ENCODE measurements around the gene MTSS2.

The MTSS2 gene

GRCh38 chr16:70698901-70699300 lies 13.0 kb upstream of the MTSS2 start:
- H3K9ac ChIP-seq (ENCODE audit: insufficient read length, low read depth) = no peak overlapping the region
- DNase-seq (ENCODE audit: low read depth, low spot score) = no peak
- H3K4me3 ChIP-seq (ENCODE audit: insufficient read length, low read depth) = no peak overlapping the region
- no peaks in the 10 kb centered on the region for H3K9me3 ChIP-seq (ENCODE audit: insufficient read depth, low read length)
- no peaks in the 10 kb centered on the region for H3K27me3 ChIP-seq (ENCODE audit: insufficient read depth, insufficient read length)
- peaks cover 12% of the 10 kb centered on the region for H3K36me3 ChIP-seq (ENCODE audit: insufficient read depth, insufficient read length, low read length)
- H3K4me1 ChIP-seq (ENCODE audit: insufficient read depth, insufficient read length) = peaks cover 67% of the 10 kb centered on the region
- TF ChIP-seq YY1 (IDR thresholded peaks at IDR 0.05; ENCODE audit: insufficient read depth, insufficient read length) (no peak), SUZ12 (IDR thresholded peaks at IDR 0.05; ENCODE audit: extremely low read depth, insufficient read depth, insufficient read length) (no peak), ZNF274 (IDR thresholded peaks at IDR 0.05; ENCODE audit: low read depth, low read length) (no peak)

DNA sequence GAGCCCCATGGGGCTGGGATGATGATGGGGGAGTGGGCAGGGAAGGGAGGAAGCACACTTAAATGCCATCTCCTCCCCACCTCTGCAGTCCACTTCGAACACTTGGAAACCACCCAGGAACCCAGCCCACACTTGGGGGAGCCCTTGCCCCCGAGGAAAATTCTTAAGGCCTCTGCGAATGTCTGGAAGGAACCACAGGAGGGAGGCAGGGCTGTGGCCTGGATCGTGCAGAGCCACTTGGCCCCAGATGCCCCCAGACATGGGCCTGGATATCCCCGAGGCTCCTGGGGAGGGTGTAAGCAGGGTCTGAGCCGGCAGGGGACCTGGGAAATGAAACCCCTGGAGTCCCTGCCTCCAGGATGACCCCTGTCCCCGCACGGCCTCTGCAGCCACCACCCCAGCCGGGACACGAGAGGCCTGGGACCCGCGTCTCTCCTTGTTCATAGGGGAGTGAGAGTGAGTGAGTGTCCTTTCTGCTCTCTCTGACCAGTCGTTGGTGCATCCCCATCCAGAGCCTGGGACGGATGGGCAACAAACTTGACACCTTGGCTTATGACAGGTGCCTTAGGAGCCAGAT lies 11.8 kb upstream of the MTSS2 start:
- DNase-seq (ENCODE audit: low read depth, low spot score) = no peak
- Histone ChIP-seq H3K9me3 (ENCODE audit: insufficient read depth, low read length) (no peaks in the 10 kb centered on the region), H3K4me3 (ENCODE audit: insufficient read length, low read depth) (no peak overlapping the region), H3K4me1 (ENCODE audit: insufficient read depth, insufficient read length) (peaks cover 69% of the 10 kb centered on the region), H3K36me3 (ENCODE audit: insufficient read depth, insufficient read length, low read length) (peaks cover 17% of the 10 kb centered on the region), H3K27me3 (ENCODE audit: insufficient read depth, insufficient read length) (no peaks in the 10 kb centered on the region), H3K9ac (ENCODE audit: insufficient read length, low read depth) (peak overlapping the region; percentile 11)
- TF ChIP-seq YY1 (IDR thresholded peaks at IDR 0.05; ENCODE audit: insufficient read depth, insufficient read length) (no peak), ZNF274 (IDR thresholded peaks at IDR 0.05; ENCODE audit: low read depth, low read length) (no peak), SUZ12 (IDR thresholded peaks at IDR 0.05; ENCODE audit: extremely low read depth, insufficient read depth, insufficient read length) (no peak)

DNA sequence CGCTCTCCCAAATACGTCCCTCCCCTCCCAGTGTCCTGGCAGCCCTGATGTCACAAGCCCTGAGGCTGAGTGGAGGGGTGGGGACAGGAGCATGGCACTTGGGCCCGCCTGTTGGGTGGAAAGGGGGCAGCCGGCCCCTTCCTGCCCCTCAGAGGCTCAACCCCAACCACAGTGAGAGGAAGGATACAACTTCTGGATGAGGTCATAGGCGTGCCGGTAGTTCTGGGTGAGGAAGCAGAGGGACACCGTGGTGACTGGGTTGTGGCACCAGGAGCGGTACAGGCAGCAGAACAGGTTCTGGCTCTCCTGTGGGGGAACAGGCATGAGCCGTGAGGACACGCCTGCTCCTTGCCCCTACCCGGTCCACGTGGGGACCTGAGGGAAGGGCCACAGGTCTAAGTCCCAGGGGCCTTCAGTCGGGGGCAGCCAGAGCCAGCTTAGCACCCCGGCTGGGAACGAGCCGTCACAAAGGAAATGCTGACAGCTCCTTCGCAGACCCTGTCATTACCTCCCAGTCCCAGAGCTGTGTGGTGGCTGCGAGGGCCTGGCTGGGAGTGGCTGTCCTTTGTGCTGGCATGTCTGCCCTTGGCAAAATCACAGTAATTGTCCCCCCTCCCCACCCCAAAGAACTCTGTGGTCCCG lies 11.2 kb upstream of the MTSS2 start:
- H3K27me3 ChIP-seq (ENCODE audit: insufficient read depth, insufficient read length) = no peaks in the 10 kb centered on the region
- peaks cover 69% of the 10 kb centered on the region for H3K4me1 ChIP-seq (ENCODE audit: insufficient read depth, insufficient read length)

DNA sequence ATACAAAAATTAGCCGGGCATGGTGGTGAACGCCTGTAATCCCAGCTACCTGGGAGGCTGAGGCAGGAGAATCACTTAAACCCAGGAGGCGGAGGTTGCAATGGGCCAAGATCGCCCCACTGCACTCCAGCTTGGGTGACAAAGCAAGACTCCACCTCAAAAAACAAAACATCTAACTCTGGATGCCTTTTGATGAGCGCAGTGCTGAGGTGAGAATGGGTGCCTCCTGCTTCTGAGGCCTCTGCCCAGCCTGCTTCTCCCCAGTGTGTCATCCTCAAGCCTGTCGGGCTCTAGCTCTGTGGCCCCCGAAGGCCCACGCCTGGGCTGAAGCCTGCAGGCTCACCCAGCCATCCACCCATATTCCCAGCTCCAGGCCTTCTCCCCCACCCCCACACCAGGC lies 10.5 kb upstream of the MTSS2 start:
- Histone ChIP-seq H3K4me3 (ENCODE audit: insufficient read length, low read depth) (no peak overlapping the region), H3K27me3 (ENCODE audit: insufficient read depth, insufficient read length) (no peaks in the 10 kb centered on the region), H3K36me3 (ENCODE audit: insufficient read depth, insufficient read length, low read length) (peaks cover 25% of the 10 kb centered on the region), H3K4me1 (ENCODE audit: insufficient read depth, insufficient read length) (peaks cover 62% of the 10 kb centered on the region), H3K9ac (ENCODE audit: insufficient read length, low read depth) (peak overlapping the region; percentile 2), H3K9me3 (ENCODE audit: insufficient read depth, low read length) (no peaks in the 10 kb centered on the region)
- DNase-seq (ENCODE audit: low read depth, low spot score) = no peak
- TF ChIP-seq SUZ12 (IDR thresholded peaks at IDR 0.05; ENCODE audit: extremely low read depth, insufficient read depth, insufficient read length) = no peak
- TF ChIP-seq ZNF274 (IDR thresholded peaks at IDR 0.05; ENCODE audit: low read depth, low read length) = no peak
- no peak for TF ChIP-seq YY1 (IDR thresholded peaks at IDR 0.05; ENCODE audit: insufficient read depth, insufficient read length)

More for the DNA sequence above, 11.2 kb upstream of the MTSS2 start:
- Histone ChIP-seq H3K4me3 (ENCODE audit: insufficient read length, low read depth) (no peak overlapping the region), H3K9ac (ENCODE audit: insufficient read length, low read depth) (peak overlapping the region; percentile 11), H3K9me3 (ENCODE audit: insufficient read depth, low read length) (no peaks in the 10 kb centered on the region), H3K36me3 (ENCODE audit: insufficient read depth, insufficient read length, low read length) (peaks cover 23% of the 10 kb centered on the region)
- TF ChIP-seq ZNF274 (IDR thresholded peaks at IDR 0.05; ENCODE audit: low read depth, low read length) (no peak), YY1 (IDR thresholded peaks at IDR 0.05; ENCODE audit: insufficient read depth, insufficient read length) (no peak)
- DNase-seq (ENCODE audit: low read depth, low spot score) = no peak

DNA sequence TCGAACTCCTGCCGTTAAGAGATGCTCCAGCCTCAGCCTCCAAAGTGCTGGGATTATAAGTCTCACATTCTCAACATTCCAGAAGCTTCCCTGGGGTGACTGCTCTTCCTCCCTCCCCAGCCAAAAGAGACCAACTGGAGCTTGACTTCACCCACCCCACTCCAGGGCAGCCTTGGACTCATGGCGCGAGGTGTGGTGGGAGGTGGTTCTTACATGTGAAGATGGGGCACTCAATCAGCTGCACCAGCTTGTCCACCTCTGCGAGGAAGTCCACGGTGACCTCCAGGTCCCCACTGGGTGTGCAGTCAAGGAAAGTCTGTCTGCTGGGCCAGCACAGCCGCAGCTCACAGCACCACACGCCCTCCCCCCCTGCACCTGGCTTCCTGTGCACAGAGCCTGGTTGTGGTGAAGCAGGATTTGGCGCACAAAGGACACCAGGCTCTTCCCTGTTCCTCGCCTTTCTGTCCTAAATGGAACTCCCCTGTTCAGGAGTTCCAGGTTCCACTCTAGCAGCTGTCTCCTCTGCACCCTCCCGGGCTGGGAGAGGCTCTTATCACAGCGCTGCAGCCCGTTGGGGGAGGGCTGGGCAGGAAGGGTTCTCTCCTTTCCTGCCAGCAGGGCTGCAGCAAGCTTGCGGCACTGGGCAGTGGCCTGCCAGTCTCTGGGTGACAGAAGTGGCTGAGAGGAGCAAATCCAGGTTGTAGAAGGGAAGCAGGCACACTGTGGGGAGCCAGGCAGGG lies 9.6 kb upstream of the MTSS2 start:
- DNase-seq (ENCODE audit: low read depth, low spot score) = no peak
- H3K9ac ChIP-seq (ENCODE audit: insufficient read length, low read depth) = peak overlapping the region; percentile 66
- TF ChIP-seq SUZ12 (IDR thresholded peaks at IDR 0.05; ENCODE audit: extremely low read depth, insufficient read depth, insufficient read length) = no peak
- TF ChIP-seq ZNF274 (IDR thresholded peaks at IDR 0.05; ENCODE audit: low read depth, low read length) = no peak
- no peak for TF ChIP-seq YY1 (IDR thresholded peaks at IDR 0.05; ENCODE audit: insufficient read depth, insufficient read length)
- H3K27me3 ChIP-seq (ENCODE audit: insufficient read depth, insufficient read length) = no peaks in the 10 kb centered on the region
- peaks cover 26% of the 10 kb centered on the region for H3K36me3 ChIP-seq (ENCODE audit: insufficient read depth, insufficient read length, low read length)
- H3K4me3 ChIP-seq (ENCODE audit: insufficient read length, low read depth) = no peak overlapping the region
- no peaks in the 10 kb centered on the region for H3K9me3 ChIP-seq (ENCODE audit: insufficient read depth, low read length)
- H3K4me1 ChIP-seq (ENCODE audit: insufficient read depth, insufficient read length) = peaks cover 56% of the 10 kb centered on the region

- H3K9me3 ChIP-seq (ENCODE audit: insufficient read depth, low read length) = no peaks in the 10 kb centered on the region
- peaks cover 51% of the 10 kb centered on the region for H3K4me1 ChIP-seq (ENCODE audit: insufficient read depth, insufficient read length)
- peaks cover 25% of the 10 kb centered on the region for H3K36me3 ChIP-seq (ENCODE audit: insufficient read depth, insufficient read length, low read length)
- H3K27me3 ChIP-seq (ENCODE audit: insufficient read depth, insufficient read length) = no peaks in the 10 kb centered on the region
- TF ChIP-seq YY1 (IDR thresholded peaks at IDR 0.05; ENCODE audit: insufficient read depth, insufficient read length) (no peak), ZNF274 (IDR thresholded peaks at IDR 0.05; ENCODE audit: low read depth, low read length) (no peak), SUZ12 (IDR thresholded peaks at IDR 0.05; ENCODE audit: extremely low read depth, insufficient read depth, insufficient read length) (no peak)
- no peak for DNase-seq (ENCODE audit: low read depth, low spot score)
- H3K9ac ChIP-seq (ENCODE audit: insufficient read length, low read depth) = peak overlapping the region; percentile 59
- H3K4me3 ChIP-seq (ENCODE audit: insufficient read length, low read depth) = no peak overlapping the region
These were observed 9.0 kb upstream of the MTSS2 start for GRCh38 chr16:70694868-70695218.
